HG02571 (cell line): Measurements from ENCODE around the gene NPBWR2.

ENCODE experiments used
- ATAC-seq: cut with Tn5 transposase; IDR thresholded peaks from one replicate; pipeline ENCODE4 v1.9.1; 2021; ENCODE audit warnings: mild to moderate bottlenecking, moderate library complexity; ENCODE audit not compliant: unreplicated experiment

The NPBWR2 gene

DNA sequence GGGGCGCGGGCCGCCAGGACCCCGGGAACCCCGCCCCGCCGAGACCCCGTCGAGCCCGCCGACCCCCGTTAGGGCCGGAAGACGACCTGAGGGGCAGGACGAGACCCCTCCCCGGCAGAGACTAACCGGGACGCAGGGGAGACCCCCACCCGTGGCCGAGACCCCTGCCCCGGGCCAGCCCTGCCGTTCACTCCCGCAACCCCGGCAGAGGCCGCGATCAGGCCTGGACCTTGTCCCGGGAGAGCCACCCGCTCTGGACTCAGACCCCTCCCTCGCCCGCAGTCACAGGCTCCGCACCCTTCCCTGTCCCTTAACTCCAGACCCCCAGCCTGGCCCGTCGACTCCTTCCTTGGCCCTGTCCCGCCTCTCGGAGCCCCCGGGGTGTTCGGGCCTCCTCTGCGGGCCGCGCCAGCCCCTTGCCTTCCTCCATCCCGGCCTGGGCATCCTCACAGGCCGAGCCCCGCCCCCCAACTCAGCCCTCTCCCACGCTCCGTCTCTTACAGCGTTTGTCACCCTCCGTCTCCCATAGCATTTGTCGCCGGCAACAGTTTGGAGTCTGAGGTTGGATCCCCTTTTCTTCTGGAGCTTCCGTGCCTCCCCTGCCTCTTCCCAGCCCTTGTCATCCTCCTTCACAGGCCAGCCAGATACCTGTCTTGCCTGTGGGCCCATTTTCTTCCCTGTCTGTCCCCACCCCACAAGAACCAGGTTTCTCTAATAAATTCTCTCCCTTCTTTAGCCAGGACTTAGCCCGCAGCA, 43.8 kb downstream of the NPBWR2 start:
- no peak for ATAC-seq

DNA sequence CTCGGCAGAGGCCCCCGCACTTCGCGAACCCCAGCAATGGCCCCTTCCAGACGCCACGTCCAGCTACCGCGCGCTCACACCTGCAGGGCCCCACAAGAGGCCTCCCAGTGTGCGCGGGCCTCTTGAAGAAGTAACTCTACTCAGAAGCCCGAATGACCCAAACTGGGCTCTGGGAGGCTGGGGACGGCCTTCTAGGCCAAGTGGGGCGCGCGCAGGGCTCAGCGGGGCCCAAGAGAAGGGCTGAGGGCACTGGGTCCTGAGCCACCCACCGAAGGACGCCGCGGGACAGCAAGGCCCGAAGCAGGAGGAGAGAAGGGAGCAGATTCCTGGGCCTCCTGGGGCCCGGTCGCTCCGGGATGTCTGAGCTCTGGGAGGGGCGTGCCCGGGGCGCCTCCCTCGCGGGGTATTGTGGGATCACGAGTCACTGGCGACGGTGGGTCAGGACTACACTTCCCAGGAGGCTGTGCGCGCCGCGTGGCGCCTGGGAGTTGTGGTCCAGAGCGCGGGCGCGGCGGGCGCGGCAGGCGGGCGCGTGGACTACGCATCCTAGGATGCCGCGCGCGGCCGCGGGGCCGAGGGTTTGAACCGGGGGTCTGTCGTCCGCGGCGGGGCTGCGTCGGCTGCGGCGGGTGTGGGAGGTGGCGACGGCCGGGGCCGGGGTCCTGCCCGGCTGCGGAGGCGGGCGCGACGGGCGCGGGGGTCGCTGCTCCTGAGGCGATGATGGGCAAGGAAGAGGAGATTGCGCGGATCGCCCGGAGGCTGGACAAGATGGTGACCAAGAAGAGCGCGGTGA, 44.6 kb downstream of the NPBWR2 start, which contains the start of gene TCEA2:
Gene TCEA2 (plus strand): TSS at position 603 of the 793 bp plus-strand sequence. CDS start 115 bp downstream, at position 718.
- ATAC-seq: peak; percentile 69

DNA sequence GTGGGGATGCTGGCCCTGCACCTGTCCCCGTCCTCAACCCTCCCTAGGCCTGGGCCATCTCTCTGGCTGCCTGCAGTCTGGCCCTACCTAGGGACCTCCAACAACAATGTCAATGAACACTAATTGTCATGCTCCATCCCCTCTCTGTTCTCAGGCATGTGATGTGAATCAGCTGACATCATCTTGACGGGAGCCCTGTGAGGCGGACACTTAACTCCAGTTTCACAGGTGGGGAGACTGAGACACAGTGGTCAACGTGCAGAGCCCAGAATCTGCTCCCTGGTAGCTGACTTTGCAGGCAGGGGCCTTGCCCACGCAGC, 45.1 kb downstream of the NPBWR2 start:
- ATAC-seq: no peak

DNA sequence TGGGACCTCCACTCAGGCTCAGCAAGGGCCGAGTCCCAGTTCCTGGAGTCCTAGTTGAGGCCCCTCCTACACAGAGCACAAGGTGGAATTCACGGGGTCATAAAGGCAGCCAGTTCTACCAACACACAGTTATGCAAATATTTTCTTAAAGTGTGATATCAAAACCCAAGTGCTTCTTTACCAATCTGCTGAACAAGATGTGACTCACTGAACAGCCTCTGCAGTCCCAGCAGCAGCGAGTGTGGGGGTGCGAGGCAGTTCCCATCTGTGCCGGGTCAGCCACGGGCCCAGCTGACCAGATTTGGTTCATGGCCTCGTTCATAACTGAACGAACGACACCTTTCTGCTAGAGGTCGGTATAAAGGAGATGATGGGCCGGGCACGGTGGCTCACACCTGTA, 48.8 kb downstream of the NPBWR2 start:
- no peak for ATAC-seq

DNA sequence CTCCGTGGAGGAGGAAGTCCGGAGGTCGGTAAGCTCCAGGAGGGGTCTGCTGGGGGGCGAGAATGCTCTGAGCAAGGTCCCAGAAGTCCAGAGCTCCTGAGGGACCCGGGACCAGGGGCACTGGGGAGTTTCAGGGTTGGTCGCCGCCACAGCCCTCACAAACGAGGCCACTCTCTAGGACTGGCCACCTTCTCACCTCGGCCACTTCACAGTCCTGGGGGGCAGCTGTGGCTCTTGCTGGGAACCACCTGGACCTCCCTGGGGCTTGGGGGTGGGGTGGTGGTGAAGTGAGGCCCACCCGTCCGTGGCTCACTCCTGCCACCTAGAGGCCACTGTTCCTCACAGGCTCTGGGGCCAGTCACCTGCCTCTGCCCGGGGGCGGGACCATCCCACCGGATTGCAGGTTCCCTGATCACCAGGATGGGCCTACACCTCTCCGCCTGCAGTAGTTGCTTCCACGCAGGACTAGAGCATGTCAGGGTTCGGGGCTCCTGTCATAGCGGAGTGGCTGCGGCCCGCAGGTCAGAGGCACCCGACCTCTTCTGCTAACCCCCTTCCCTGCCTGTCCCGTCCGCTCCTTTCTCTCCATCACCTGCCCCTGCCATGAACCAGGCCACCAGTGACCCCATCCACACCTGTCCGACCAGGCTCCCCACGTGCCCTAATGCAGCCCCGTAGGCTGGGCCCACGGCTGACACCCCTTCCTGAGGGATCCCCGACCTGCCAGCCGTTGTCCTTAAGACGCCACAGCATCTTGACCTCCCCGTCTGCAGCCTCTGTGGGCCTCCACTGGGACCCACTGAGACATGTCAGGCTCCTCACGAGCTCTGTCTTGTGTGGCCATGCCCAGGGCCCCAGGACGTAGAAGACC, 49.5 kb downstream of the NPBWR2 start:
- no peak for ATAC-seq

DNA sequence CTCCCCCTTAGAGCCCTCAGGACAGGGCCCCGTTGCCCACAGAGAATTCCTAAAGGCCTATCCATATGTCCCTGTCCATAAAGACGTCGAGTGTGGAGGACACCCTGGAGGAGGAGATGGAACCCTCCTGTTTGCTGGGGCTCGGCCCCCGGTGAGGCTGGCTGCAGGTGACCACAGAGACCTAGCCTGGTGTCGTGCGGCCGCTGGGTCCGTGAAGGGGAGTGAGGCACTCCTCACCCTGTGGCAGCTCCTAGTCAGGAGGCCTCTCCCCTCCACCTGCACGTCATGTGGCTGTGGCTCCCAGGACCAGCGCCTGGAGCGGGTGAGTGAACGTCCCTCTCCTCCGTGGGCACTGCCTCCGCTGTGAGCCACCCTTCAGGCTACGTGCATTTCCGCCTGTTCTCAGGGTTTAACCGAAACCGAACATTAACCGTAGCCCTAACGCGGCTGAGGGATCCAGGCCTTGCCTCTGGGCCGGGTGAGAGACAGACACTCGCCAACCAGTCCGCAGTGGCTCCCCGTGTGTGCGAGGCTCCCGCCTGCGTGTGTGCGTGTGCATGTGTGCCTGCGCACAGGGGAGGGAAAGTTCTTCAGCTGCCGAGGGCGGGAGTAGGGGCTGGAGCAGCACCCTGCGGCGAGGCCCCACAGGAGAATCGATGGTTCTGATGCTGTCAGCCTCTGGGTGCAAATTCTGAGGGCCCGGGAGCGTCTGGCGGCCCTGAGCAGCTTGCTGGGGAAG, 50.3 kb downstream of the NPBWR2 start:
- ATAC-seq: no peak

DNA sequence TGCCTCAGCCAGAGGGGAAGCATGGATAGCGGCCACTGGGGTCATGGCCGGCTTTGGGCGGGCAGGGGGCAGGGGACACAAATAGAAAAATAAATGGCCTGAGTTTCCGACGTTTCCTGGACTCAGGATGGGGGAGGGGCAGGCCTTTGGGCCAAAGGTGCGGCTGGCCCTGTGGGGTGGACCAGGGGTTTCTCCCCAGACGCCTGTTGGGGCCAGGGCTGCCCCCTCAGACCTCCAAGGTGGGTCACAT, 50.8 kb downstream of the NPBWR2 start:
- ATAC-seq: no peak

DNA sequence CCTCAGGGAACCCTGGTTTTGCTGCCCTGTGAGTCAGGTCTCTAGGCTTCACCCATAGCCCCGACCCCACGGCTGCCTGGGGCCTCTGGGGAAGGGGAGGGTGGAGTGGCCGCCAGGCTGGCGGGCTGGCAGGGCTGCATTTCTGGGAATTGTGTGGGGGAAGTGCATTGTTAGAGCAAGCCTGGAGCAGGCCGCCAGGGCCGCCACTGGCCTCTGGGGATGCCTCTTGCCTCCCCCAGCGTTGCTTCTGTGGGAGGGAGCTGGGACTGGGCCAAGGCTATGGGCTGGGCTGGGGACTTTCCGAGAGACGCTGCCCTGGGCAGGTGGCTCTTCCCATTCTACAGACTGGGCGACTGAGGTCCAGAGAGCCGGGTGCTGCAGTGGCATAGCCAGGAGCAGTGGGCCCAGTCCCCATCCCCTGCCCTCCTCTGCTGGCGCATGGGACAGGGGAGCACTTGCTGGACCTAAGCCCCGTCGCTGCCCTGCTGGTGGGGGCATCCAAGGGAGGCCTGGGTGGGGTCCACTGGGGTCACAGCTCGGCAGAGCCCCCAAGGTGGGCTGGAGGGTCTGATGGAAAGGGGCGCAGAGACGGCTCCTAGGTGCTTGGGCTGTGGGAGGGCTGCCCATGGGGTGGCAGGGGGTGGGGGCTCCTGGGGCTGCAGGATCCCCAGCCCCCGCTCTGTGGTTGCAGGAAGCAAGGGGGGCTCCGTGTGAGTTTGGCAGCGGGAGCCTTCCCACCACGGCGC, 51.3 kb downstream of the NPBWR2 start:
- no peak for ATAC-seq

DNA sequence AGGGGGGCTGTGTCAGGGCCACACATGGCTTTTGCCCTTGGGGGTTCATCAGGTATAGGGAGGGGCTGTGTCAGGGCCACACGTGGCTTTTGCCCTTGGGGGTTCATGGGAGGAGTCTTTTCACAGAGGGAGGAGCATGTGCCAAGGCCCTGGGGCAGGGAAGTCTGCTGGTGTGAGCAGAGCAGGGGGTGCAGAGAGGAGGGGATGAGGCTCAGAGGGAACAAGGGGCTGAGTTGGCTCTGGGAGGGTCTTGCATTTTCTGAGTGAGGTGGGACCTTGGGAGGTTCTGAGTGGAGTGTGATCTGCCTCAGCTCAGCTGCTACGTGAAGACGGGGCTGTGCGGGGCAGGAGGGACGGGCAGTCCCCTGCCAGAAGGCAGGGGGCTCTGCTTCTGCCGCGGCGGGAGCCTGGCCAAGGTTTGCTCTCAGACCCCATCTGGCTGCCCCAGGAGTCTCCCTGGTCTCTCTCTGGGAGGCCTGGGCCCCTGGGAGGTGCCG, 51.9 kb downstream of the NPBWR2 start:
- ATAC-seq: no peak

DNA sequence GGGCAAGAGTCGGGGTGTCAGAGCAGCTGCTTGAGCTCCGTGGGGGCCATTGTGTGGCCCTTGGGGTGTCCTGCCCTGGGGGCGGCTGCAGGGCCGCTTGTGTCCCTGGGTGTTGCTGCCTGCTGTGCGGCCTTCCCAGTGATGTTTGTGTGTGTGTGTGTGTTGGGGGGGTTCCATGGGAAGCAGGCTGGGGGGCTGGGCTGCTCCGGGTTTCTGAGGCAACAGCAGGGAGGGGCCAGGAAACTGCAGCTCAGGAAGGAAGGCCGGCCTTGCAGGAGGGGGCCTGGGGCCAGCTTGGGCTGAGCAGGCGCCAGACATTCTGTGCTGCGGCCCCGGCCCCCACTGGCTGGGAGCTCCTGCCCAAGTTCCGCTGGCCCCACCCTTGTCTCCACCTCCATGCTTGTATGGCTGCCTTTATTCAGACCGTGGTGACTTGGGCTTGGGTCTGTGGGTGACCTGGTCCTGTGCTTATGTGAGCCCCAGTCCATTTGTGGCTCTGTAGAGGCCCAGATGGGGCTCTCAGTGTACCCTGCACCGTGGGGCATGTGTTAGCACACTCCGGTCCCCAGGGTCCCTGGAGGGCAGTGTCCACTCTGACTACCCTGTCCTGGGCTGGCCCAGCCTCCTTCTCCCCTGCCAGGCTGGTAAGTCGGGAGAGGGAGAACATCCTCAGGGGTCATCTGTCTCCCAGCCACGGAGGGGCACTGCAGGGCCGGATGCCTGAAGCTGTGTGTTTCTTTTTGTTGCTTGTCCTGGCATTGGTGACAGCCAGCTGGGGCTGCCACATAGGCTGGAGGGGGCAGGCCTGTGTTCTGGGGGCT, 53.3 kb downstream of the NPBWR2 start:
- no peak for ATAC-seq
